Measurements from ENCODE around the gene ITLN1.

The ITLN1 gene

DNA sequence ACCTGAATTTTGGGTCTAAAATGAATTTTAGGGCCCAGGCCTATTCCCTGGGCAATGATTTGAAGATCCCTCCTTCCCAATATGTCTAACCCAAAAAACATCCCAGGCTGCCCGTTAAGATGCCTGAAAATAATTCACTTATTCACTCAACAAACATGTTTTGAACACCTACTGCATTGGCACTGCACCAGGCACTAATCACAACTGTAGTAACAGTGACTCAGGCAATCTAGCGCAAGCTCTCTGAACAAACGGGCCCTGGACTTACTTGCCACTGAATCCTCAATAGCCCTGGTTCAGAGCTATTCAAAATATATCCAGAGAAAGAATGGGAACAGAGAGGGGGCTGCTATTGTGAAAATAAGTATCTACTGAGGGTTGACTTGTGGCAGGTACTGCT, 26.5 kb downstream of the ITLN1 start:
- no peak for DNase-seq (ENCODE audit: low read depth in 2 of 2)

DNA sequence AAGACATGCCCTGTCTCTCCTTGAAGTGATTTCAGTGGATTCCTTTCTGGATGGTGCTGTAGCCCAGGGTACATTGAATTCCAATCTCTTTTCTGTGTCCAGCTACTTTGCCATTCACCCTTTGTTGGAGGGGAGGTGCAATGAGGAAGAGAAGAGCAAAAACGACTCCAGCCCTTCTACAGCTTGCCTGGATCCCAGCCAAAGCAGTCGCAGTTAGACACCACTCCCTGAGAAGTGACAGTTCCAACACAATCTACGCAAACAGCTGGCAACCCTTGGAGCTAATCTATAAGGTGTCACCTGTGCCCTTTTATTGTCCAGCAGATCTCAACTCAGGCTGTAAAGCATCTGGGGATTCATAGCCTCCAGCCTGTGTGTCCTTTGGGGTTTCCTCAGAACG, 26.9 kb downstream of the ITLN1 start:
- DNase-seq (ENCODE audit: low read depth in 2 of 2): no peak

DNA sequence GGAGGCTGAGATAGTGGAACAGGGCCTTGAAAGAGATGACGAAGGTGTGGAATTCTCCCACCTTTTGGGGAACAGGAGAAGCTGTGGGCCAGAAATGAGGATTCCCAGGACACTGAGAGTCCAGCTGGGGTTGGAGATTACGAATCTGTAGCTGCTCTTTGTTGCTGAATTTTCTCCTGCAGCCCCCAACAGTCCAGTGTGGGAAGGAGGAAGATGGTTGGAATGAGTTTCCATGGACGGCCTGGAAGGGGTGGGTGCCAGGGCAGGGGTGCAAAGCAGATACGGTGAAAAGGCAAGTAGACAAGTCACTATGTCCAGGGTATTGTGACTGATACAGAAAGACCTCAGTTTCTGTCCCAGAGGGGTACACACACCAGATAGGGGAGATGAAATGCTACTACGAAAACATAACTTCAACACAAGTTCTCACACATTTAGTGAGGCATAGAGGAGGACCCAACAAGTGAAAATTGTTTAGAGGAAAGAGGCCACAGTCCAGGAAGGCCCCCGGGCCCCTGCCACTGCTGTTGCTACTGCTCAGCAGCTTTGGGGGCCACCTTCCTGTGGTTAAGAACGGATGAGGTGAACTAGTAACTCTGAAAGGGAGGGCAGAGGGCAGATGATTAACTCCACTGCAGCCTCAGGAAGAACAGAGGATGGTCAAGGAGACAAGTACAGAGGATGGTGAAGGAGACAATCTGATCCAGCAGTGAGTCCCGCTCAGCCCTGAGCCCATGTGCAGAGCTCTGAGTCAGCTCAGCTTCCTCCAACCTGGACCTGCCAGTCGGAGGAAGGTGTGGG, 29.6 kb downstream of the ITLN1 start:
- no peak for DNase-seq (ENCODE audit: low read depth in 2 of 2)

DNA sequence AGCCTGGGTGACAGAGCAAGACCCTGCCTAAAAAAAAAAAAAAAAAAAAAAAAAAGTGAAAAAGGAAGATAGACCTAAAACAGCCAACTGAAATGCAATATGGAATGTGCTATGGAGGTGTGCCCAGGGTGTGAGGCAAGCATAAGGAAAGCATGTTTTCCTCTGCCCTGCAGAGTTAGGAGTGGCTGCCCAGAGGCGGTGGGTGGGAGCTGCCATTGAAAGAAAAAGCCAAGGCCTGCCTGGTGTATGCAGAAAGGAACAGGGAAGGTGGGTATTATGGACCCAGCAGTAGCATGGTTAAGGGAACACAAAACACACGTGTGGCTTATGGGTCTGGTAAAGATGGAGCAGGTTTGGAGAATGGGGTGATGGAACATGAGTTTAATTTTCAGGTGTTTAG, 31.2 kb downstream of the ITLN1 start:
- DNase-seq (ENCODE audit: low read depth in 2 of 2): no peak

DNA sequence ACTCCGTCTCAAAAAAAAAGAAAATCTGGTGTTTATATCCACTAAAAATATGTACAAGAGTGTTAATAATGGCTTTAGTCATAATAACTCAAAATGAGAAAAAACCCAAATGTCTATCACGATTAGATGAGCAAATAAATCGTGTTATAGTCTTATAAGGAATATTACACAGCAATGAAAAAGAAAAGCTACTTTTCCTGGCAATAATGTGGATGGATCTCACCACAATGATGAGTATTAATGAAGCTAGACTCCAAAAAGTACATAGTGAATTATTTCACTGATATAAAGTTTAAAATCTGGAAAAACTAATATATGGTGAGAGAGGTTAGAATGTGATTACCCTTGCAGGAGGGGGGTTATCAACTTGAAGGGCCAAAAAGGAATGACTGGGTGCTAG, 32.0 kb downstream of the ITLN1 start:
- DNase-seq (ENCODE audit: low read depth in 2 of 2): no peak

DNA sequence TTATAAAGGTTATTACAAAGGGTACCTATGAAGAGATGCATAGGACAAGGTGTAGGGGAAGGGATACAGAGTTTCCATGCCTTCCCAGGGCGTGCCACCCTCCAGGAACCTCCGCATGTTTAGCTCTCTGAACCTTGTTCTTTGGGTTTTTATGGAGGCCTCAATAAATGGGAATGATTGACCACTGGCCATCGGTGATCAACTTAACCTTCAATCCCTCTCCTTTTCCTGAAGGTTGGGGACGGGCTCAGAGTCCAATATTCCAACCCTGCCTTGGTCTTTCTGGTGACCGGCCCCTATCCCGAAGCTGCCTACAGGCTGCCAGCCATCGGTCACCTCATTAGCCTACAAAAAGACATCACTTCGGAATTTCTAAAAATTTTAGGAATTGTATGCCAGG, 34.0 kb downstream of the ITLN1 start:
- DNase-seq (ENCODE audit: low read depth in 2 of 2): no peak

DNA sequence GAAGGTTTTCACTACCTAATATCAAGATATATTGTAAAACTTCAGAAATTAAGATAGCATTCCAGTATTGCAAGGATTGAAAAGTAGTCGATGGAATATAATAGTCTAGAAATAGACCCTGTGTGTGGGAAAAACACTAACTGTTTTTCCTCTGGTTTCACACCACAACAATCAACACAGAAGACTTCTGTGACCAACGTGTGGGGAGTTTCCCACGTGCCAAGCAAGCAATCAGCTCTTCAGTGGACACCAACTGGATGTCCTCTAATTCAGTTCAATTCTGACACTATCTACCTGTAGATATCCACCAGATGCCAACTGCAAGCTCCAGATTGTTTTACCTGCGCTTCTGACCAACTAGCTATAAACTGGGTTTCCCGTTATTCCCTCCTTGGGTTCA, 34.4 kb downstream of the ITLN1 start:
- no peak for DNase-seq (ENCODE audit: low read depth in 2 of 2)

DNA sequence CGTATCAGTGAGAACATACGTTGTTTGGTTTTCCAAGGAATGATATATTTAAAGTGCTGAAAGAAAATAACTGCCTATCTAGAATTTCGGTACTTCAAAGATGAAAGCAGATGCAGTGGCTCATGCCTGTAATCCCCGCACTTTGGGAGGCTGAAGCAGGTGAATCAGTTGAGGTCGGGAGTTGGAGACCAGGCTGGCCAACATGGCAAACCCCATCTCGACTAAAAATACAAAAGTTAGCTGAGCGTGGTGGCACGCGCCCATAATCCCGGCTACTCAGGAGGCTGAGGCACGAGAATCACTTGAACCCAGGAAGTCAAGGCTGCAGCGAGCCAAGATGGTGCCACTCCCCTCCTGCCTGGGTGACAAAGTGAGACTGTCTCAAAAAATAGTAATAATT, 38.7 kb downstream of the ITLN1 start:
- DNase-seq (ENCODE audit: low read depth in 2 of 2): no peak

DNA sequence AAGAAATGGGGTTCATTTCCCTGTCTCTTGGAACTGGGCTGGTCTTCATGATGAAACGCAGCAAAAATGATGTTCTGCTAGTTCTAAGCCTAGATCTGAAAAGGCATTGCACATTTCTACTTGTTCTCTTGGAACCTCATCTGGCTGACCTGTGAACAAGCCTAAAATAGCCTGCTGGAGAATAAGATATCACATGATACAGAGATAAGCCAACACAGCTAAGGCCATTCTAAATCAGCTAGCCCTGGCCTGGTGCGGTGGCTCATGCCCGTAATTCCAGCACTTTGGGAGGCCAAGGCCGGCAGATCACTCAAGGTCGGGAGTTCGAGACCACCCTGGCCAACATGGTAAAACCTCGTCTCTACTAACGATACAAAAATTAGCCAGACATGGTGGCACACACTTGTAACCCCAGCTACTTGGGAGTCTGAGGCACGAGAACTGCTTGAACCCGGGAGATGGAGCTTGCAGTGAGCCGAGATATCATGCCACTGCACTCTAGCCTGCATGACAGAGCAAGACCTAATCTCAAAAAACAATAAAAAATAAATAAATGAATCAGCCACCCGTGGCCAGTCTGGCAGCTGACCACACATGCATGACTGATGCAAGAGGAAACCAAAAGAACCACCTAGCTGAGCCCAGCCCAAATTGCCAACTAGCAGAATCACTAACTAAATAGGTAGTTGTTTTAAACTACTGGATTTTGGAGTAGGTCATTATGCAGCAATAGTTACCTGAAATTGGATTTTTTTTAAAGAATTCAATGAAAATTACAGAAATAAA, 40.3 kb downstream of the ITLN1 start:
- DNase-seq (ENCODE audit: low read depth in 2 of 2): no peak

DNA sequence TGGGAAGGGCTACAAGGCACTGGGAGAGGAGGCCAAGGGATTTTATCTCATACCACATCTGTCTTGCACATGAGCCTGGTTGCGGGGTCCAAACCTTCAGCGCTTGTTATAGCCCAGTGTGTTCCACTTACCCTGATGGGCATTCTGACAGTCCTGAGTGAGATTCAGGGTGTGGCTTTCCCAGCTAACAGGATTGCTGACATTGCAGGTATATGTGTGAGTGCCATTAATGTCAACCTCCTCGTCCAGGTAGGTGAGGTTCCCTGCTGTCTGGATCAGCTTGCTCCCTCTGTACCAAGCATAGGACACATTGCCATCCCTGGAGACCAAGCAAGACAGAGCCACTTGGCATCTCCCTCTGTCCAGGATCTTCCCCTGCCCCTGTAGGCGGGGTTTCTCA, 43.9 kb downstream of the ITLN1 start:
- no peak for DNase-seq (ENCODE audit: low read depth in 2 of 2)

DNA sequence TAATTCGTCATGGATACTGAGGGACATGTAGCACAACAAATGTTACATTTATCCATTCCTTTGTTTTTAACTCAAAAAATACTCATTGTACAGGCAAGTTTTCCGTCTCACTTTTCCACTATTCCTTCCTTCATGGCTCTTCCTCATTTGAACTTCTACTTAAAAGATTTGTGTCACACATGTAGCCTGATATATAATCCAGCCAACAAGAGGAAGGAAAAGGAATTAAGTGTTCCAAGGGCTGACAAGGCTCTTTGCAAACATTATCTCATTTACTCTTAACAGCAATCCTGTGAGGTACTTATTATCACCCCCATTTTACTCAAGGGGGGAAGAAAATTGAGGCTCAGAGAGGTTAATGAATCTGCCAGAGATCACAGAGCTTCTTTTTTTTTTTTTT, 45.2 kb downstream of the ITLN1 start:
- no peak for DNase-seq (ENCODE audit: low read depth in 2 of 2)

DNA sequence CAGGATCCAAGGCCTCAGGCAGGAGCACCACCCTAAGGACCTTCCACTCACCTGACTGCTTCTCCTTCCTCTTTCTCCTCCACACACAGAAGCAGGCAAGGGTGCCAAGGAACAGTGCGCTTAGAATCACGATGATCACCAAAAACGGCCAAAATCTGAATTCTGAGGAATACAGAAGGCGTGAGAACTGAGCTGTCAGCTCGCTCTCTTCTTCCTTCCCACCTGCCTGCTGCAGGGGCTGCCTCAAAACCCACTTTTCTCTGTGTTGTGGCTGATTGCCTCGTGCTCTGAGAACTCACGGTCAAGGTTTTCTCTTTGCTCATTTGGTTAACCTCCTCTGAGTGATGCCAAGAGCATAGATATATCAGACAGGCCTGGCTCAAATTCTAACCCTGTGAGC, 46.1 kb downstream of the ITLN1 start:
- no peak for DNase-seq (ENCODE audit: low read depth in 2 of 2)

DNA sequence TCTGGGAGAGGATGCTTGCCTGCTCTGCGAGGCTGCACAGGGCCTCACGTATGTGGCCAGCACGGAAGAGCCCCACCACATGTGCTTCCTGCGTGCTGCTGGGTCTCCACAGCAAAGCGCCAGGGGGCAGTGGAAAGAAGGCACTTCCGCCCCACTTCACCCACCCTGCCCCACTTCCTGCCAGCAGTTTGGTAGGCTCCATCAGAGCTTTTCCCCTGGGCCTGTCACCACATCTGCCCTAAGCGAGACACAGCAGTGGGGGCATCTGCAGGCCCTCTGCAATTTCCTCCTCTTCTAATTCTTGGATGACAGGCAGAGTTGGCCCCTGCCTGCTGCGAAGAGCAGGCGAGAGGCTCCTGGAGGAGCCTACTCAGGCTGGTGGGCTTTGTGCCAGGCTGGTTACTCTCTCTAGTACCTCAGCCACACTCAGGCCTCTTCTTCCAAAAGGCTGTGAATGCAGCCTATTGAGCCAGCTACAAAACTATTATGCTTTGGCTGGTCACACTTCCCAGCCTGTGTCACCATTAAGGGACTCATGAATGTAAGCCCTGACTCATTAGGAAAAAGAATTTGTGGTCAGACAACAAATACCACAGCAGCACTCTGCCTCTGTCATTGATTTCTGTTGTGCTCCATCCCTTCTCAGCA, 47.3 kb downstream of the ITLN1 start:
- DNase-seq (ENCODE audit: low read depth in 2 of 2): peak; percentile 52 to 53

DNA sequence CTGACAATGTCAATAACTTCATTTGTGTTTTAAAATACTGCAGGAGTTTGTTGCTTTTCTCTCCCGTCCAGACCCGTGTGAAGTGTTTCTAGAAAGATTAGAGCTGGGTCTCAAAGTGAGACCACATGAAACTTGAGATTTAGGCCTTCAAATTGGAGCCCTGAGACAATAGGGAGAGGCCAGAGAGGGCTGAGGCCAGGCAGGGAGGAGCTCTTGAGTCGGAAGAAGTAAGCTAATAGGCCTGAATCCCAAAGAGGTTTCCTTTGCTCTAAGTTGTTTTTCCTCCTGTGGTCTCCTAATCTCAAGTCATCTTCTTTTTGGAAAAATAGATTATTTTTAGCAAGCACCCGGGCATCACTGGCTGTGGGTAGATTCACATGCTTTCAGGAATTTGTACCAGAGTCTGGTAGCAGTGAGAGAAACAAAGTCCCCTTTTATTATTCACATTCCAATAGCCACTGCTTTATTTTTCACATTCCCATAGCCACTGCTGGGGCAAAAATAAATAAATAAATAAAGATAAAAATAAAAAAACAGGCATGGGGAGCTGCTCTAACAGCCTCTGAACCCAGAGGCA, 47.9 kb downstream of the ITLN1 start:
- DNase-seq (ENCODE audit: low read depth in 2 of 2): no peak

DNA sequence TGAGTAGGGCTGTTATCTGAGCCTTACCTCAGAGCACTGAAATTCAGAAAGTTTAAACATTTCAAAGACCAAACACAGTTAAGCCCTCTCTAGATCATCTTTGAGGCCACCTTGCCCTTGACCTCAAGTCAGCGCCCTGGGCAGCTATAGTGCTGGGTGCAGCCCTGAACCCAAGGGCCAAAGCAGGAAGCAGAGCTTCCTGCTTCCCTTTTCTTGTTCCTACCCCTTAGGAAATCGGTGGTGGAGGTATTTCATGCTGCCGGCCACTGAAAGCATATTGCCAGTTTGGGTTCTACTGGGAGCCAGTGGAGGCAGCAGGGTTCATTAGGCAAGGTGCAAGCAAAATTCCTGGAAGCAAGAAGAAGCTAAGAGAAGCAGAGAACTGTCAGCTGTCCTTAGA, 48.4 kb downstream of the ITLN1 start:
- no peak for DNase-seq (ENCODE audit: low read depth in 2 of 2)

DNA sequence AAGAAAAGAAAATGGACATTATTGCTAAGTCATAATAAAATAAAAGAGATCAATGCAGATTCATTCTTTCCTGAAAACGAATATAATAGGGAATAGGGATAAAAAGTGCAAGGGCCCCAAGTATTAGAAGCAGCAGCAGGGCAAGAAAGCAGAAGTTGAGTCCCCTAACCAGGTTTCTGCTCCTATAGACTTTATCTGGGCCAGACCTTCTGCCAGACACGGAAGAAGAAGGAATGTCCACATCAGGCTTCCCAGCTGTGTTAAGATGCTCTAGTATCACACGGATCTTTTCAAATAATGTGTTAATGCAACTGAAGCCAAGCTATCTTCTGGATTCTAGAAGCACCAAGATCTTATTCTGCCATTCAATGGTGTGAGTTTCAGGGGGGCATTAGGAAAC, 49.2 kb downstream of the ITLN1 start:
- DNase-seq (ENCODE audit: low read depth in 2 of 2): no peak

DNA sequence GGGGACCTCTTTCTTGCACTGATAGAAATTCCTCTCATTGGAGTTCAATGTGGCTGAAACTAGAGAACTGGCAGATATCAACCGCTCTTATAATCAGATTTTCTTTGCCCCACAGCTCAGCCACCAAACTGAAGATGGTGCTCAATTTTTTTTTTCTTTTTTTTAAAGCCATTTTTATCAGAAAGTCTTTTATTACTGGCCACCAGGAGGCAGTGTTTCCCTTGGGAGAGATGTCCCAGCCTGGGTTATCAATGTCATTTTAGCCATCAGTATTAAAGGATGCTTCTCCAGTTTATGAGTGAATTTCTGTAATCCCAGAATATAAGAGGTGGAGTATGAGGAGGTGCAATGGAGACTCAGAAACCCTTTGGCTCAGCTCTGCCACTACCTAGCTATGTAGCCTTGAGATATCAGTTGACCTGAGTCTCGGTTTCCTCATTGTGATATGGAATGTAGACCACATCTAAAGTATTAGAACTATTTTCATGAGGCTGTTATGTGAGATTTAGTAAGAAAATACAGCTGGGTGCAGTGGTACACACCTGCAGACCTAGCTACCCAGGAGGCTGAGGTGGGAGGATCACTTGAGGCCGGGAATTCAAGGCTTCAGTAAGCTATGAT, 49.9 kb downstream of the ITLN1 start:
- DNase-seq (ENCODE audit: low read depth in 2 of 2): peak in 1 of 2 donors; percentile 65

DNA sequence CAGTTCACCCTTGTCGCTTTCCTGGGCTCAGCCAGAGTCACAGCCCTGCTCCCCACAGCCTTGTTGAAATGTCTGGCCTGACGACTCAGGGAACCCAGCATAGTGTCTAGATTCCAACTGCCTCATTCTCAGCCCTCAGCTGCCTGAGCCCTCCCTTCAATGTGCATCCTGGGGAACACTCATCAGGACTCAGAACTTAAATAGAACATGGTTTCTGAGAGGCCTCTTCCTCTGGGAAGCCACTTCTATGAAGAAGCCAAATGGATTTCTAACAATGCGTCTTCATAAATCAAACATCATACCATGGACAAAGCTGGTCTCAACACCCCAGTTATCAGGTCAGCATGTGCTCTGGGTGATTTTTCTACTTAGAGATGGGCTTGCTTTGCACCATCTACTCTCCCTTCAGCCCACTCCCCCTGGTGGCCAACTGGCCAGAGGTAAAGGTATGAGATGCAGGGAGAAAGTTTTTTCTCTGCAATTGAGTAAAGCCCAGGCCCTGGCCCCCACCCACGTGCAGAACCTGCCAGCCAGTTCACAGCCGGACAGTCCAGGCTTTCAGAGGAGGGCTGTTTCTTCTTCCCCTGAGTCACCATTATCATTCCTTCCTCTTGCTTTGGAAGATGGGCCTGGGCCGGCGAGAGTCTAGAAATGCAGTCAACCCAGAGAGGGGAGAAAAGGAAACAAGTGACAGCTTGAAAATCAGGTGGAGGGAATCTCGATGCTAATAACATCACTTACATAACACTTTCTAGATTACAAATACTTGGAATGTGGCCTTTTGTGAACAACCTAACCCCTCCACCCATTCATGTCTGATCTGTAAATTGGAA, 54.4 kb downstream of the ITLN1 start:
- DNase-seq (ENCODE audit: low read depth in 2 of 2): peak; percentile 72 to 75

DNA sequence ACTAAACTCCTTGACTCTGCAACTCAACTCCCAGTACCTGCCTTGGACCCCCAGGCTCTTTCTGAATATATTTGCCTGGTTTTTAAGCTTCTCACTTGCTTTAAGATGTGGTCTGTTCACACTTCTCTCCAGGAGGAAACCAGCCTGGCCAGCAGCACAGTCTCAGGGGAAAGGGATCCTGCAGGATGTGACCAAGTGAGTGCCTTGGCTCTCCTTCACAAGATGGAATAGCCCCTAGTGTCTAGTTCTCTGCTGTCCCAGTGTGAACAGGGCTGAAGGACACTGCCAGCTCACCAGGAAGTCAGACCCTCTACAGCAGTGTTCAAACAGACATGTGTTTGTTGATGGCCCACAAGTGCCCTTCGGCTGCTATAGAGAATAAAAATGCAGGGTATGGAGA, 55.2 kb downstream of the ITLN1 start:
- DNase-seq (ENCODE audit: low read depth in 2 of 2): no peak

DNA sequence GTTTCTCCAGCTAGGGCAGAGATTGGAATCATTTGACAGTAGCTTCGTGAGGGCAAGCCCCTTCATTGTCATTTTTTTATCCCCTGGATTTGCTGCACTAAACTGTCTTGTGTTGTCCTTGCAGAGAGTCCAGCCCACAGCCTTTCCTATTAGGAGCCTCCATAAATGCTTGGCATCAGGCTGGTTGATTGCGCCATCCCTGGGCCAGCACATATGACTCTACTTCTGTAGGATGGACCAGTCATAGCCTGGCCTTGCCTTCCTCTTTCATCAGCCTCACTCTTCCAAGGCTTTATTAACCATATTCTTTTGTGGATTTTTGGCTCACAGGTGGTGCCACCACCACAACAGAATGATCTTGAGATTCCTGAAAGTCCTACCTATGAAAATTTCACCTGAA, 57.6 kb downstream of the ITLN1 start:
- DNase-seq (ENCODE audit: low read depth in 2 of 2): no peak

DNA sequence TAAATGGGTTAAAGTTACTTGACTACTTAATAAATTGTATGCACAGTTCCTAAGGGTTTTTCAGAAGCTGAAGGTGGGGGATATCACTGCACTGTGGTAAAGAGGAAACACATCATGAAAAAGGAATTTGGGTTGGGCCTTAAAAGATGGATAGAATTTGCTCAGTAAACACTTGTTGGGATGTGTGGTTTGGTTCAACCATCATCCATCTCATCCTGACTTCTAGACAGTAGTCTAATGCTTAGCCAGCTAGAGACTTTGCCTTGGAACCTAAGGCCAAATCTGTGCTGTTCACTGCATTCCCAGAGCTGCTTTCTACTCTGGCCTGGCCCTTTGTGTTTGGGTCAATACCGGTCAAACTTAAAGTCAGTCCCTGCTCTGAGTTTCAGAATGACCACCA, 58.4 kb downstream of the ITLN1 start:
- DNase-seq (ENCODE audit: low read depth in 2 of 2): no peak
